ENCODE measurements around the gene ZIM2. TPM values are rescaled to one million over a fixed set of nuclear protein-coding genes. Genes with fewer than 3 reads are reported as not detected.

Gene ZIM2
- total and polyA plus RNA-seq, 2 of the 4 experiments (the other 2 are of a cell fraction), result not detected

DNA sequence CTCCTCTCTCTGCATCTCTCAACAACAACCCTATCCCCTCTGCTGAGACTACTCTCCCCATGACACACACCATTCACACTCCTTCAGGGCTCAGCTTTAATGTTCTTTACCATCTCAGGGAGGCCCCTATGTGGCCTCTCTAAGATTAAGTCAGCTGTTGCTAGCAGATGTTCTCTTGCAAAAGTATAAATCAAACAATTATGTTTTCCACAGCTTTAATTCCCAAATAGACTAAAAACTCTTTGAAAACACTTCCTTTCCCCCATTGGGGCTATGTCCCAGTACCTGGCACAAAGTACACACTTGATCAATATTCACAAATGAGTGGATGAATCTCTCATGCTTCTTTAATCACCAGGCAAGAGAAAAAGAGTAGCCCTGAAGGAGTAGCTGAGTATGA, 5.1 kb downstream of the ZIM2 start:
- Histone ChIP-seq H4K20me1 (ENCODE audit: insufficient read depth, low read length) (no peaks in the 10 kb centered on the region), H3K27me3 (ENCODE audit: control insufficient read depth, insufficient read depth, low read length) (no peaks in the 10 kb centered on the region), H3K79me1 (ENCODE audit: low read depth in 1 of 2, low read length in 2 of 2) (no peaks in the 10 kb centered on the region), H3K18ac (ENCODE audit: low read depth, low read length) (no peak overlapping the region), H3K9ac (ENCODE audit: low read depth, low read length) (no peak overlapping the region), H3K14ac (replicated peaks; ENCODE audit: low read depth, low read length) (no peak overlapping the region), H2BK15ac (ENCODE audit: low read depth, low read length) (no peak overlapping the region), H4K5ac (ENCODE audit: low read depth, low read length) (no peak overlapping the region), H3K4ac (ENCODE audit: low read depth, low read length) (no peak overlapping the region), H3K4me1 (ENCODE audit: control insufficient read depth, insufficient read depth, low read length) (no peaks in the 10 kb centered on the region), H3K36me3 (ENCODE audit: control insufficient read depth, insufficient read depth, low read length) (no peaks in the 10 kb centered on the region), H3K56ac (ENCODE audit: extremely low read depth, insufficient read depth, low read length) (no peak overlapping the region), H3K9me1 (ENCODE audit: insufficient read depth, low read length) (no peaks in the 10 kb centered on the region), H4K91ac (ENCODE audit: insufficient read depth, low read depth, low read length) (no peak overlapping the region), H3K23ac (ENCODE audit: low read depth, low read length) (no peak overlapping the region), H2AK5ac (ENCODE audit: low read depth, low read length) (no peak overlapping the region), H2BK5ac (ENCODE audit: low read depth, low read length, poor library complexity, severe bottlenecking) (no peak overlapping the region), H2AFZ (replicated peaks; ENCODE audit: low read length, poor library complexity) (no peak overlapping the region), H2BK20ac (ENCODE audit: low read depth, low read length) (no peak overlapping the region), H3K4me2 (ENCODE audit: low read depth, low read length) (no peak overlapping the region), H2BK120ac (ENCODE audit: low read depth, low read length) (no peak overlapping the region), H4K8ac (ENCODE audit: low read depth in 2 of 2, low read length in 2 of 2) (no peak overlapping the region), H3K27ac (ENCODE audit: insufficient read depth, low read length) (no peak overlapping the region), H3K9me3 (ENCODE audit: control insufficient read depth, insufficient read depth, low read length) (peaks cover 51% of the 10 kb centered on the region), H2AK9ac (replicated peaks; ENCODE audit: low read depth, low read length, poor library complexity) (no peak overlapping the region), H3K4me3 (ENCODE audit: insufficient read depth, low read depth, low read length) (no peak overlapping the region)
- CTCF ChIA-PET, result no interaction called here
- dilution Hi-C loops (cut with HindIII; ENCODE audit: low sequenced_read_pairs, unreplicated experiment) (no loop called here), intact Hi-C loops (cut with micrococcal nuclease) (no loop called here), in situ Hi-C loops (cut with MboI; ENCODE audit: low sequenced_read_pairs) (no loop called here)
- no peak for DNase-seq
- TF ChIP-seq, protein P1, sequence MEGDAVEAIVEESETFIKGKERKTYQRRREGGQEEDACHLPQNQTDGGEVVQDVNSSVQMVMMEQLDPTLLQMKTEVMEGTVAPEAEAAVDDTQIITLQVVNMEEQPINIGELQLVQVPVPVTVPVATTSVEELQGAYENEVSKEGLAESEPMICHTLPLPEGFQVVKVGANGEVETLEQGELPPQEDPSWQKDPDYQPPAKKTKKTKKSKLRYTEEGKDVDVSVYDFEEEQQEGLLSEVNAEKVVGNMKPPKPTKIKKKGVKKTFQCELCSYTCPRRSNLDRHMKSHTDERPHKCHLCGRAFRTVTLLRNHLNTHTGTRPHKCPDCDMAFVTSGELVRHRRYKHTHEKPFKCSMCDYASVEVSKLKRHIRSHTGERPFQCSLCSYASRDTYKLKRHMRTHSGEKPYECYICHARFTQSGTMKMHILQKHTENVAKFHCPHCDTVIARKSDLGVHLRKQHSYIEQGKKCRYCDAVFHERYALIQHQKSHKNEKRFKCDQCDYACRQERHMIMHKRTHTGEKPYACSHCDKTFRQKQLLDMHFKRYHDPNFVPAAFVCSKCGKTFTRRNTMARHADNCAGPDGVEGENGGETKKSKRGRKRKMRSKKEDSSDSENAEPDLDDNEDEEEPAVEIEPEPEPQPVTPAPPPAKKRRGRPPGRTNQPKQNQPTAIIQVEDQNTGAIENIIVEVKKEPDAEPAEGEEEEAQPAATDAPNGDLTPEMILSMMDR (conservative IDR thresholded peaks at IDR 0.05; ENCODE audit: low read depth, low read length), result no peak
- TF ChIP-seq FOS (IDR thresholded peaks at IDR 0.05; ENCODE audit: low read depth, low read length) (no peak), MAZ (IDR thresholded peaks at IDR 0.05; ENCODE audit: borderline replicate concordance, low read depth, low read length) (no peak), MAFK (IDR thresholded peaks at IDR 0.05; ENCODE audit: low read depth, low read length) (no peak), RFX5 (IDR thresholded peaks at IDR 0.05; ENCODE audit: low read depth, low read length) (no peak), RAD21 (IDR thresholded peaks at IDR 0.05; ENCODE audit: low read length) (no peak), MXI1 (IDR thresholded peaks at IDR 0.05; ENCODE audit: borderline replicate concordance, low read depth, low read length) (no peak), SMC3 (IDR thresholded peaks at IDR 0.05; ENCODE audit: low read depth, low read length) (no peak), BHLHE40 (IDR thresholded peaks at IDR 0.05; ENCODE audit: low read depth, low read length) (no peak), NFE2L2 (IDR thresholded peaks at IDR 0.05; ENCODE audit: low read depth, low read length) (no peak)
- TF ChIP-seq, protein P2, sequence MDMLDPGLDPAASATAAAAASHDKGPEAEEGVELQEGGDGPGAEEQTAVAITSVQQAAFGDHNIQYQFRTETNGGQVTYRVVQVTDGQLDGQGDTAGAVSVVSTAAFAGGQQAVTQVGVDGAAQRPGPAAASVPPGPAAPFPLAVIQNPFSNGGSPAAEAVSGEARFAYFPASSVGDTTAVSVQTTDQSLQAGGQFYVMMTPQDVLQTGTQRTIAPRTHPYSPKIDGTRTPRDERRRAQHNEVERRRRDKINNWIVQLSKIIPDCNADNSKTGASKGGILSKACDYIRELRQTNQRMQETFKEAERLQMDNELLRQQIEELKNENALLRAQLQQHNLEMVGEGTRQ (IDR thresholded peaks at IDR 0.05; ENCODE audit: low read depth, low read length), result no peak
- ATAC-seq (ENCODE audit: low read depth), result no peak
- no TSS peak for BruUV-seq (replicated peaks)
- POLR2A ChIA-PET (ENCODE audit: unreplicated experiment), result no interaction called here

All from IMR-90 (cell line).